B cell (primary cell): Measurements from ENCODE around the gene IPP. TPM values are rescaled to one million over a fixed set of nuclear protein-coding genes. Genes with fewer than 3 reads are reported as not detected.
A peak's percentile ranks its signal among the peaks of the same experiment; 100 is the strongest.

ENCODE experiments used
- ATAC-seq: fragments of 200-7000 bp; cut with Tn5 transposase; one replicate; pipeline ENCODE4 v1.10.0; 2021; ENCODE audit warnings: low read depth, mild to moderate bottlenecking, moderate number of reproducible peaks, moderate library complexity
- CTCF ChIA-PET: fragments of 350-600 bp; sonication (Branson Sonifier 250); formaldehyde crosslinking; loops from one replicate; lab custom pipeline; 2021; ENCODE audit warnings: antibody characterized with exemption, inconsistent platforms; lab: Charles Lee
- POLR2A ChIA-PET: fragments of 350-600 bp; sonication (Branson Sonifier 250); formaldehyde crosslinking; loops from one replicate; lab custom pipeline; 2021; ENCODE audit warnings: antibody characterized with exemption; lab: Charles Lee
- DNase-seq: peaks from one replicate; pipeline ENCODE4 v3.0.0; 2013
- H2AFZ ChIP-seq: 2 replicates; pipeline ENCODE4 v1.6.1; 2012; ENCODE audit warnings: mild to moderate bottlenecking, low read depth, low read length; ENCODE audit not compliant: insufficient read depth, poor library complexity, severe bottlenecking
- H3K27ac ChIP-seq, 2 donors: 1 replicate in 1 of 2; 2 replicates in 1 of 2; pipeline ENCODE4 v1.5.1; 2012 to 2013; ENCODE audit warnings: low read length in 2 of 2, mild to moderate bottlenecking in 2 of 2, moderate library complexity in 1 of 2
- H3K27me3 ChIP-seq, 4 experiments: fragments of 200-600 bp in 1 of 4; sonication (generic) in 1 of 4; replicated peaks in 1 of 4; 1 replicate in 2 of 4; 2 replicates in 2 of 4; pipeline versions ENCODE4 v1.6.1 to v1.7.0; 2013 to 2016; ENCODE audit warnings: low read length in 3 of 4, mild to moderate bottlenecking in 2 of 4, mixed read lengths in 1 of 4, moderate library complexity in 1 of 4; ENCODE audit not compliant: insufficient read depth in 4 of 4, control insufficient read depth in 3 of 4; ENCODE audit errors: control extremely low read depth in 1 of 4
- H3K36me3 ChIP-seq, 2 experiments: replicated peaks in 1 of 2; 1 replicate in 1 of 2; 2 replicates in 1 of 2; pipeline versions ENCODE4 v1.6.1 to v1.7.1; 2013; ENCODE audit warnings: low read length in 1 of 2; ENCODE audit not compliant: insufficient read depth in 2 of 2, control insufficient read depth in 1 of 2; ENCODE audit errors: control extremely low read depth in 1 of 2, extremely low read depth in 1 of 2
- H3K4me1 ChIP-seq, 2 donors: fragments of 200-600 bp in 1 of 2; sonication (generic) in 1 of 2; 1 replicate in 1 of 2; 2 replicates in 1 of 2; pipeline versions ENCODE4 v1.5.1 to v1.6.1; 2013 to 2017; ENCODE audit warnings: low read length in 2 of 2; ENCODE audit not compliant: control insufficient read depth in 2 of 2, insufficient read depth in 2 of 2
- H3K4me2 ChIP-seq: replicated peaks from 2 replicates; pipeline ENCODE3; 2012; ENCODE audit warnings: mild to moderate bottlenecking, low read depth, low read length; ENCODE audit not compliant: poor library complexity, severe bottlenecking
- H3K4me3 ChIP-seq, 5 experiments: fragments of 200-600 bp in 1 of 5; sonication (generic) in 1 of 5; 1 replicate in 3 of 5; 2 replicates in 2 of 5; pipeline versions ENCODE4 v1.5.1 to v1.7.0; 2011 to 2016; ENCODE audit warnings: low read length in 4 of 5, mild to moderate bottlenecking in 4 of 5, low read depth in 2 of 5, control low read depth in 1 of 5, moderate library complexity in 1 of 5; ENCODE audit not compliant: insufficient read depth in 1 of 5; ENCODE audit errors: control extremely low read depth in 1 of 5, extremely low read depth in 1 of 5
- H3K79me2 ChIP-seq: fragments of 200-600 bp; sonication (generic); one replicate; pipeline ENCODE4 v1.6.0; 2016; ENCODE audit warnings: low read length; ENCODE audit not compliant: control insufficient read depth, insufficient read depth
- H3K9ac ChIP-seq: fragments of 200-600 bp; sonication (generic); 2 replicates; pipeline ENCODE4 v1.6.1; 2017; ENCODE audit warnings: mild to moderate bottlenecking, low read length, moderate library complexity
- H3K9me3 ChIP-seq, 3 donors: one replicate each; pipeline versions ENCODE4 v1.6.1 to v1.7.1; 2013; ENCODE audit warnings: low read length in 2 of 3; ENCODE audit not compliant: control insufficient read depth in 2 of 3, insufficient read depth in 1 of 3; ENCODE audit errors: control extremely low read depth in 1 of 3
- H4K20me1 ChIP-seq: 2 replicates; pipeline ENCODE4 v1.6.0; 2012; ENCODE audit warnings: mild to moderate bottlenecking, low read length; ENCODE audit not compliant: insufficient read depth, control insufficient read depth, poor library complexity, severe bottlenecking
- H3K27ac Mint-ChIP-seq: one replicate; pipeline ENCODE4 v1.8.0; 2021; ENCODE audit warnings: mixed read lengths
- H3K27me3 Mint-ChIP-seq: one replicate; pipeline ENCODE4 v1.8.0; 2021; ENCODE audit warnings: mixed read lengths
- H3K4me1 Mint-ChIP-seq: one replicate; pipeline ENCODE4 v1.8.0; 2021; ENCODE audit warnings: mixed read lengths
- H3K4me3 Mint-ChIP-seq: one replicate; pipeline ENCODE4 v1.8.0; 2021; ENCODE audit warnings: mixed read lengths
- H3K9me3 Mint-ChIP-seq: one replicate; pipeline ENCODE4 v1.8.0; 2022; ENCODE audit warnings: mixed read lengths; ENCODE audit not compliant: insufficient read depth
- EZH2 ChIP-seq: IDR thresholded peaks from 2 replicates; pipeline ENCODE4 v1.6.1; 2012; ENCODE audit warnings: borderline replicate concordance, low read depth, mild to moderate bottlenecking, moderate library complexity, low read length; ENCODE audit not compliant: insufficient read depth, poor library complexity, severe bottlenecking
- WGBS: methylation state at CpG from one replicate; pipeline ENCODE4 v1.1.5; 2013; ENCODE audit warnings: missing lambda C conversion rate; ENCODE audit not compliant: insufficient coverage; 5-methylcytosine and 5-hydroxymethylcytosine counted together
- intact Hi-C: fragments of 100-400 bp; cut with micrococcal nuclease; formaldehyde crosslinking; loops from one replicate; pipeline ENCODE4 v1.10.0; 2022
- polyA plus RNA-seq: library from polyadenylated mRNA; depleted of rRNA; stranded (reverse); fragments of >200 nt; gene quantifications from 2 replicates; pipeline ENCODE4 v1.2.3, GENCODE V29; 2012
- total RNA-seq, 2 donors: library from RNA; stranded (reverse); fragments of 120-200 nt in 1 of 2; gene quantifications; 1 replicate in 1 of 2; 2 replicates in 1 of 2; pipeline versions ENCODE4 v1.2.3 to v1.2.4, GENCODE V29; 2013 to 2022
- TF ChIP-seq, protein P1 (sequence below): fragments of 200-600 bp; IDR thresholded peaks from one replicate; pipeline ENCODE4 v1.8.0; 2022; ENCODE audit warnings: antibody characterized with exemption, mild to moderate bottlenecking

IPP gene
- total and polyA plus RNA-seq, 2 donors (not counting 1 experiment from before 2014, with no cell fraction given): 2.3 to 12.1 TPM

DNA sequence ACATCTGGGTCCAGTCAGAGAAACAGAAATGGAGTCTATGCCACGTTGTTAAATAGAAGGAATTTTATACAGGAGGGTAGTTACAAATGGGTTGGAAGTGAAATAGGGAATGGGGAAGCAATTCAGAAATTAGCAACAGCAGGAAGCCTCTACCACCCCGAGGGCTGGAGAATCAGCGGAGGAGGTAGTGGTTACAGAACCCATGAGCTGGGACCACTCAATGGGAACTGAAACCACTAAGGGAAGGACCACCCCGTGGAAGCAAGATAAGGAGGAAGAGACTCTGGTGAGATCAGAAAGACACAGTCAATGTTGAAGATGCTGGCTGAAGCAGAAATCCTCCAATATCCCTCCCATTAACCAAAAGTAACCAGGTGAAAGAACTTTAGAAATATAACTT, 37.5 kb upstream of the IPP start:
- no peak overlapping the region for H3K4me3 Mint-ChIP-seq
- ATAC-seq (no peak), DNase-seq (peak; percentile 27)
- TF ChIP-seq, protein P1, sequence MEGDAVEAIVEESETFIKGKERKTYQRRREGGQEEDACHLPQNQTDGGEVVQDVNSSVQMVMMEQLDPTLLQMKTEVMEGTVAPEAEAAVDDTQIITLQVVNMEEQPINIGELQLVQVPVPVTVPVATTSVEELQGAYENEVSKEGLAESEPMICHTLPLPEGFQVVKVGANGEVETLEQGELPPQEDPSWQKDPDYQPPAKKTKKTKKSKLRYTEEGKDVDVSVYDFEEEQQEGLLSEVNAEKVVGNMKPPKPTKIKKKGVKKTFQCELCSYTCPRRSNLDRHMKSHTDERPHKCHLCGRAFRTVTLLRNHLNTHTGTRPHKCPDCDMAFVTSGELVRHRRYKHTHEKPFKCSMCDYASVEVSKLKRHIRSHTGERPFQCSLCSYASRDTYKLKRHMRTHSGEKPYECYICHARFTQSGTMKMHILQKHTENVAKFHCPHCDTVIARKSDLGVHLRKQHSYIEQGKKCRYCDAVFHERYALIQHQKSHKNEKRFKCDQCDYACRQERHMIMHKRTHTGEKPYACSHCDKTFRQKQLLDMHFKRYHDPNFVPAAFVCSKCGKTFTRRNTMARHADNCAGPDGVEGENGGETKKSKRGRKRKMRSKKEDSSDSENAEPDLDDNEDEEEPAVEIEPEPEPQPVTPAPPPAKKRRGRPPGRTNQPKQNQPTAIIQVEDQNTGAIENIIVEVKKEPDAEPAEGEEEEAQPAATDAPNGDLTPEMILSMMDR: no peak
- H3K36me3 ChIP-seq: no peaks in the 10 kb centered on the region
- intact Hi-C loops: no loop called here
- CTCF ChIA-PET: no interaction called here
- no peaks in the 10 kb centered on the region for H4K20me1 ChIP-seq
- 0% methylated on average over 1 of the region's 4 CpGs for WGBS
- H3K4me2 ChIP-seq: no peak overlapping the region
- H2AFZ ChIP-seq: no peak overlapping the region
- H3K9ac ChIP-seq: no peak overlapping the region
- H3K4me1 Mint-ChIP-seq: peaks cover 9% of the 10 kb centered on the region
- peaks cover 8 to 9% of the 10 kb centered on the region in 2 donors for H3K4me1 ChIP-seq
- no peaks in the 10 kb centered on the region for H3K27me3 ChIP-seq
- no peak overlapping the region for H3K27ac Mint-ChIP-seq
- no peaks in the 10 kb centered on the region for H3K9me3 ChIP-seq
- POLR2A ChIA-PET: no interaction called here
- H3K4me3 ChIP-seq: no peak overlapping the region
- H3K79me2 ChIP-seq: no peaks in the 10 kb centered on the region
- H3K9me3 Mint-ChIP-seq: no peaks in the 10 kb centered on the region
- H3K27ac ChIP-seq: no peak overlapping the region
- H3K27me3 Mint-ChIP-seq: peaks cover 4% of the 10 kb centered on the region

DNA sequence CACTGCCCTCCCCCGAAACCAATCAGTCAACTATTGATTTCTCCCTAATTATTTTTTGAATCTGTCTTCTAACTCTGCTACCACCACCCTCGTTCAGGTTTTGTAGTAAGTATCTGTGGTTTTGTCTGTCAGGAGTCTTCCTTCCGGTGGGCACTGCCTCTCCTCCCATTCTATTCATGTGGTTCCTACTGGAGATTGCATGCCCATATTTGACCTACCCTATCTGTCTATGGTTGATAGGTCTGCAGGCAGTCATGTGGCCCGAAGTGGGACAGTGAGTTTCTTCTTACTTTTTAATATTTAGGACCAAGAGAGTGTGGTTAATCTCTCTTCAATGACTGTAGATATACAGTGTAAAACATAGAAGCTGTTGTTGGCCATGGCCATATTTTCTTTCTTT, 35.1 kb upstream of the IPP start:
- Histone ChIP-seq H3K4me1 (peaks cover 8 to 9% of the 10 kb centered on the region in 2 donors), H2AFZ (no peak overlapping the region), H3K79me2 (no peaks in the 10 kb centered on the region), H3K4me2 (no peak overlapping the region), H3K9ac (no peak overlapping the region), H3K36me3 (no peaks in the 10 kb centered on the region), H3K4me3 (no peak overlapping the region), H3K27ac (no peak overlapping the region), H4K20me1 (no peaks in the 10 kb centered on the region), H3K27me3 (peaks cover 0 to 5% (median 0%) of the 10 kb centered on the region in 4 experiments), H3K9me3 (no peaks in the 10 kb centered on the region)
- TF ChIP-seq, protein P1: no peak
- TF ChIP-seq EZH2: no peak
- intact Hi-C loops: no loop called here
- ChIA-PET POLR2A (no interaction called here), CTCF (no interaction called here)
- Mint-ChIP-seq H3K27me3 (peaks cover 8% of the 10 kb centered on the region), H3K27ac (no peak overlapping the region), H3K9me3 (no peaks in the 10 kb centered on the region), H3K4me1 (peaks cover 9% of the 10 kb centered on the region), H3K4me3 (no peak overlapping the region)
- ATAC-seq: no peak
- no CpG with 5 or more reads among the region's 4 CpGs for WGBS
- DNase-seq: no peak
